Pancreas (tissue), 10 donors: ENCODE measurements around the gene DIP2C. TPM values are rescaled to one million over a fixed set of nuclear protein-coding genes. Genes with fewer than 3 reads are reported as not detected.
A peak's percentile ranks its signal among the peaks of the same experiment; 100 is the strongest.
"Not testable (repeated sequence)": the region's sequence is repeated elsewhere in the genome, so short reads cannot be mapped to it uniquely, and the experiment has no call there.

Experiments used
- ATAC-seq, 4 donors: fragments of 200-7000 bp; cut with Tn5 transposase; one replicate each; pipeline versions ENCODE4 v1.8.0 to v1.9.1; 2020; ENCODE audit warnings: mild to moderate bottlenecking in 4 of 4, moderate library complexity in 4 of 4
- DNase-seq, 6 donors: peaks; one replicate each; pipeline ENCODE4 v3.0.0-alpha.2; 2020
- FAIRE-seq: peaks from 2 replicates; lab custom pipeline; 2012; peaks lifted over from hg19 to GRCh38; lab: Jason Lieb, UNC
- H3K27ac ChIP-seq, 4 donors: fragments of 200-600 bp; sonication (generic); 1 replicate in 3 of 4; 2 replicates in 1 of 4; pipeline versions ENCODE4 v1.5.0 to v1.8.0; 2020
- H3K27me3 ChIP-seq, 4 donors: fragments of 200-600 bp; one replicate each; pipeline ENCODE4 v1.8.0; 2021
- H3K36me3 ChIP-seq, 3 donors: fragments of 200-600 bp; sonication (generic) in 1 of 3; one replicate each; pipeline versions ENCODE4 v1.5.0 to v1.8.0; 2020 to 2021
- H3K4me1 ChIP-seq, 3 donors: fragments of 200-600 bp; one replicate each; pipeline ENCODE4 v1.8.0; 2021
- H3K4me3 ChIP-seq, 4 donors: fragments of 200-600 bp; sonication (generic) in 2 of 4; one replicate each; pipeline versions ENCODE4 v1.5.0 to v1.8.0; 2020 to 2021
- H3K9me3 ChIP-seq, 4 donors: fragments of 200-600 bp; one replicate each; pipeline ENCODE4 v1.8.0; 2021
- WGBS, 2 donors: extraction: QIAGEN DNeasy Blood & Tissue Kit; methylation state at CpG; one replicate each; pipeline ENCODE4 v1.1.7; 2013; 5-methylcytosine and 5-hydroxymethylcytosine counted together
- intact Hi-C, 3 donors: fragments of 100-400 bp; cut with DNase I; formaldehyde crosslinking; loops; one replicate each; pipeline versions ENCODE4 v1.11.1 to v1.14.2; 2022
- polyA plus RNA-seq, 2 donors: library from polyadenylated mRNA; stranded (reverse); fragments of 200-250 nt; gene quantifications; one replicate each; pipeline ENCODE4 v1.2.3, GENCODE V29; 2013
- total RNA-seq, 6 donors: library from RNA; stranded (reverse); fragmentation: NEBNext Ultra II Directional in 4 of 6; extraction: Animal tissue kit (Norgen Biotek cat#: 25700) in 4 of 6; gene quantifications; one replicate each; pipeline versions ENCODE4 v1.2.1 to v1.2.4, GENCODE V29; 2021 to 2023
- TF ChIP-seq, protein P1 (sequence below), 4 donors: fragments of 200-600 bp; sonication (generic) in 3 of 4; IDR thresholded peaks; one replicate each; pipeline versions ENCODE4 v1.5.0 to v1.8.0; 2021; ENCODE audit warnings: antibody characterized with exemption in 4 of 4
- donor health status: healthy with polysubstance abuse.
- donor health status: DM: no; HTN: no; CAD: no; lungs with moderate emphysema.
- donor health status: DM: no; HTN: no; CAD: no.
- donor health status: control.
- donor health status: control.
- donor health status: Bipolar disorder and iron deficiency.
- donor health status: DM: yes; HTN: yes; CAD: no.
- donor health status: DM: no; HTN: no; CAD: no.
- donor health status: DM: no; HTN: no; CAD: no.
- donor health status: DM: yes; HTN: yes; CAD: no.

The DIP2C gene
- total and polyA plus RNA-seq, 8 donors = 4.3 to 11.8 (median 7.3) TPM

DNA sequence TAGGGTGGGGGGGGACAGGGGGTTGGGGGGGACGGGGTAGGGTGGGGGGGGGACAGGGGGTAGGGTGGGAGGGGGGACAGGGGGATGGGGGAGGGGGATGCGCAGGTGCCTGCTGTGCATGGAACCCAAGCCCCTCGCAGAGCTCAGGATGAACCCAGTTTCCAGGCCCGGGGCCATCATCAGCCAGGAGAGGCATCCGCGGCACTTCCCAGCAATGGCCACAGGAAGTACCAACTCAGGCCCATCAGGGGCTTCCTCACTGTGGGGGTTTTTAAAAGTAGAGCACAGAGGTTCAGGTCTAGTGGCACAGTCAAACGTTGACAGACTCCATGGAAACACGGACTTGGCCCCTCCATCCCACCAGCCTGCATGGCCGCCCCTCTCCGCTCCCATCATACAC is 172.7 kb downstream of the DIP2C start:
- 76 to 82% methylated on average over 9 of the region's 10 CpGs for WGBS, 2 donors
- FAIRE-seq (no peak), ATAC-seq (no peak), DNase-seq (no peak)
- no peaks in the 10 kb centered on the region for H3K36me3 ChIP-seq
- intact Hi-C loops = loop anchor here in 1 of 3 donors (10.0 kb wide), 1 partner anchor 148 kb away; no protein-coding TSS in a partner anchor
- H3K9me3 ChIP-seq = no peaks in the 10 kb centered on the region
- H3K27ac ChIP-seq = no peak overlapping the region
- TF ChIP-seq, protein P1, sequence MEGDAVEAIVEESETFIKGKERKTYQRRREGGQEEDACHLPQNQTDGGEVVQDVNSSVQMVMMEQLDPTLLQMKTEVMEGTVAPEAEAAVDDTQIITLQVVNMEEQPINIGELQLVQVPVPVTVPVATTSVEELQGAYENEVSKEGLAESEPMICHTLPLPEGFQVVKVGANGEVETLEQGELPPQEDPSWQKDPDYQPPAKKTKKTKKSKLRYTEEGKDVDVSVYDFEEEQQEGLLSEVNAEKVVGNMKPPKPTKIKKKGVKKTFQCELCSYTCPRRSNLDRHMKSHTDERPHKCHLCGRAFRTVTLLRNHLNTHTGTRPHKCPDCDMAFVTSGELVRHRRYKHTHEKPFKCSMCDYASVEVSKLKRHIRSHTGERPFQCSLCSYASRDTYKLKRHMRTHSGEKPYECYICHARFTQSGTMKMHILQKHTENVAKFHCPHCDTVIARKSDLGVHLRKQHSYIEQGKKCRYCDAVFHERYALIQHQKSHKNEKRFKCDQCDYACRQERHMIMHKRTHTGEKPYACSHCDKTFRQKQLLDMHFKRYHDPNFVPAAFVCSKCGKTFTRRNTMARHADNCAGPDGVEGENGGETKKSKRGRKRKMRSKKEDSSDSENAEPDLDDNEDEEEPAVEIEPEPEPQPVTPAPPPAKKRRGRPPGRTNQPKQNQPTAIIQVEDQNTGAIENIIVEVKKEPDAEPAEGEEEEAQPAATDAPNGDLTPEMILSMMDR (IDR thresholded peaks at IDR 0.05) = no peak
- peaks cover 0 to 11% (median 5%) of the 10 kb centered on the region in 3 donors for H3K4me1 ChIP-seq
- no peaks in the 10 kb centered on the region for H3K27me3 ChIP-seq
- H3K4me3 ChIP-seq = no peak overlapping the region

DNA sequence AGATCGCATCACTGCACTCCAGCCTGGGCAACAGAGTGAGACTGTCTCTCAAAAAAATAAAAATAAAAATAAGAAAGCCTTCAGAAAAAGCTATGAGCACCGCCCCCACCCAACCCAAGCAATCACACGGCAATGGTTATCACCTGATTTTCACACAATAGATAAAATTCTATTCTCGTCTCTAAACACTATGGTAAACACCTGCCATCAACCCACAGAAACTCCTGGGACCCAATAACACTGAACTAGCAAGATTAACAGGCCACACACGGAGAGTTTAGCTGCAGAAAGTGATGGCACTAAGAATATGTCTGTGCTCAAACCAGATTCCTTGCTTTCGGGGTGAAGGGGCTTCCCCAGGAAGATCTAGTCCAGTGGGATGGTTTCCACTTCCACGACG is 173.8 kb downstream of the DIP2C start:
- H3K4me1 ChIP-seq = peaks cover 0 to 11% (median 5%) of the 10 kb centered on the region in 3 donors
- no peak for DNase-seq
- FAIRE-seq = no peak
- intact Hi-C loops = loop anchor here in 1 of 3 donors (10.0 kb wide), 1 partner anchor 149 kb away; no protein-coding TSS in a partner anchor
- WGBS, 2 donors = 66 to 68% methylated on average over 8 of the region's 8 CpGs
- H3K27ac ChIP-seq = no peak overlapping the region
- no peaks in the 10 kb centered on the region for H3K27me3 ChIP-seq
- no peaks in the 10 kb centered on the region for H3K9me3 ChIP-seq
- H3K36me3 ChIP-seq = no peaks in the 10 kb centered on the region
- TF ChIP-seq, protein P1 (IDR thresholded peaks at IDR 0.05) = no peak
- no peak overlapping the region for H3K4me3 ChIP-seq
- ATAC-seq = no peak

DNA sequence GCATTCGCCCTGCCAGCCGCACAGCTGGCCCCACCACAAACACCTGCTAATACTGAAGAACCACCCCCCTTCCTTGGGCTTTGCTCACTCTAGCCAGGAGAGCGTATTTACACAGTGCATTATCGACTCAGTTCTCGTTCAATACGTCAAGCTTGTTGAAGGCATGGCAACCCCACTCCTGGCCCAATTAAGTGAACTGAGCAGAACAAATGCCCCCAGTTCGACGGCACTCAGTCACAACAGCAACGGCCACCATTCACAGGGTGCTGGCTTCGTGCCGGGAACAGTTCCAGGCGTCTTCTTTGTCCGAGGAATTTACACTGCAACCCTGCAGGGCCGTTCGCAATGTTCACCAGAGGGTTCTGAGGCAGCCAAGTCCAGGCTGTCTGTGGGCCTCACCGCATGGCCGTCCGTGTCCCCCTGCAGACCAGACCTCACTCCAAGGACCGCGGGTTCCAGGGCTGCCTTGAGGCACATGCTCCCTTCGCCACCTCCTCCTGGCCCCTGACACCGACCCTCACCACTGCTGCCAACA is 175.3 kb downstream of the DIP2C start:
- H3K36me3 ChIP-seq = no peaks in the 10 kb centered on the region
- H3K27ac ChIP-seq = peak overlapping the region; percentile 28 to 87 (median 74)
- peaks cover 0 to 11% (median 5%) of the 10 kb centered on the region in 3 donors for H3K4me1 ChIP-seq
- no peaks in the 10 kb centered on the region for H3K27me3 ChIP-seq
- ATAC-seq = peak; percentile 76 to 85 (median 79)
- DNase-seq = peak; percentile 61 to 87 (median 74)
- no peaks in the 10 kb centered on the region for H3K9me3 ChIP-seq
- H3K4me3 ChIP-seq = peak overlapping the region in 2 of 4 donors; percentile 24 to 41
- TF ChIP-seq, protein P1 (IDR thresholded peaks at IDR 0.05) = no peak
- intact Hi-C loops = loop anchor here in 2 of 3 donors (5.0 to 10.0 kb wide), 3 partner anchors 151 to 278 kb away; no protein-coding TSS in a partner anchor
- 17 to 24% methylated on average over 22 of the region's 22 CpGs for WGBS, 2 donors
- FAIRE-seq = no peak

DNA sequence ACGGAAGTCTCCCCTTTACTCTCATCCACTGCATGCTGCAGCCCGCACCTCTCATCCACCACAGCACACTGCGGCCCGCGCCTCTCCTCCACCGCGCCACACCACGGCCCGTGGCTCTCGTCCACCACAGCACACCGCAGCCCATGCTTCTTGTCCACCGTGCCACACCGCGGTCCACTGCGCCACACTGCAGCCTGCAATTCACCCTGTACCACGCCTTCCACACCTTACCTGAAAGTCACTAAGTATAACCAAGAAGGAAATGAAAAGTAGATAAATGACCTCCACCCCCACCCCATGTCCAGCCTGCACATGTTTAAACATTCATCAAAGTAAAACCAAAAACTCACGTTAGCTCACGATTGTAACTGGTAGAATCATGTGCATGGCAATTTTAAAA is 176.1 kb downstream of the DIP2C start:
- H3K36me3 ChIP-seq = no peaks in the 10 kb centered on the region
- no peaks in the 10 kb centered on the region for H3K27me3 ChIP-seq
- H3K9me3 ChIP-seq = no peaks in the 10 kb centered on the region
- DNase-seq = peak in 3 of 6 donors; percentile 50 to 68 (median 52)
- peak; percentile 67 to 81 (median 73) for ATAC-seq
- peak overlapping the region in 2 of 4 donors; percentile 24 to 41 for H3K4me3 ChIP-seq
- H3K27ac ChIP-seq = peak overlapping the region; percentile 28 to 87 (median 74)
- WGBS, 2 donors = 27 to 28% methylated on average over 18 of the region's 18 CpGs
- no peak for FAIRE-seq
- TF ChIP-seq, protein P1 (IDR thresholded peaks at IDR 0.05) = no peak
- H3K4me1 ChIP-seq = peaks cover 0 to 11% (median 5%) of the 10 kb centered on the region in 3 donors
- intact Hi-C loops = loop anchor here in 2 of 3 donors (5.0 to 10.0 kb wide), 3 partner anchors 151 to 279 kb away; no protein-coding TSS in a partner anchor

DNA sequence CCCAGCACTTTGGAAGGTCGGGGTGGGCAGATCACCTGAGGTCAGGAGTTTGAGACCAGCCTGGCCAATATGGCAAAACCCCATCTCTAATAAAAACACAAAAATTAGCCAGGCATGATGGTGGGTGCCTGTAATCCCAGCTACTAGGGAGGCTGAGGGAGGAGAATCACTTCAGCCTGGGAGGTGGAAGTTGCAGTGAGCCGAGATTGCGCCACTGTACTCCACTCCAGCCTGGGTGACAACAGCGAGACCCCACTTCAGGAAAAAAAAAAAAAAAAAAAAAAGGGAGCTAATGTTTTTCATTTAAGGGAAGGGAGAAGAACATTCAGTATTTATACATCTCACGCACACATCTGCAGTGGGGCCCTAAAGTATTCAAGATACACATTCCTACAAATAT is 176.8 kb downstream of the DIP2C start:
- H3K27ac ChIP-seq = peak overlapping the region in 2 of 4 donors; percentile 80 to 87
- not testable (repeated sequence) for DNase-seq, ATAC-seq, FAIRE-seq, H3K9me3 ChIP-seq, H3K27me3 ChIP-seq, H3K36me3 ChIP-seq, H3K4me3 ChIP-seq
- 96% methylated on average over 5 of the region's 5 CpGs for WGBS, 2 donors
- H3K4me1 ChIP-seq = peaks cover 0 to 11% (median 5%) of the 10 kb centered on the region in 3 donors
- intact Hi-C loops = loop anchor here in 2 of 3 donors (5.0 to 10.0 kb wide), 3 partner anchors 152 to 280 kb away; no protein-coding TSS in a partner anchor
